H9 (cell line): ENCODE measurements around the gene SULT1C3. TPM values are rescaled to one million over a fixed set of nuclear protein-coding genes. Genes with fewer than 3 reads are reported as not detected.

ENCODE experiments used
- DNase-seq: peaks from one replicate; pipeline ENCODE4 v3.0.0-alpha.2; 2017
- H2AFZ ChIP-seq: one replicate; pipeline ENCODE4 v1.6.1; 2013; ENCODE audit warnings: mild to moderate bottlenecking, low read length, control low read depth, moderate library complexity
- H2AK5ac ChIP-seq: 2 replicates; pipeline ENCODE4 v1.6.1; 2013; ENCODE audit warnings: low read length, control low read depth, mixed read lengths; ENCODE audit not compliant: insufficient read length
- H2BK120ac ChIP-seq: one replicate; pipeline ENCODE4 v1.6.1; 2013; ENCODE audit warnings: low read depth, mild to moderate bottlenecking, low read length, control low read depth, inconsistent platforms; ENCODE audit not compliant: poor library complexity, severe bottlenecking
- H2BK12ac ChIP-seq: 2 replicates; pipeline ENCODE4 v1.6.1; 2013; ENCODE audit warnings: low read length, control low read depth, mixed read lengths, low read depth; ENCODE audit not compliant: insufficient read length
- H2BK15ac ChIP-seq: 2 replicates; pipeline ENCODE4 v1.6.1; 2013; ENCODE audit warnings: low read depth, low read length, control low read depth
- H2BK20ac ChIP-seq: one replicate; pipeline ENCODE4 v1.6.1; 2013; ENCODE audit warnings: low read depth, mild to moderate bottlenecking, low read length, control low read depth, inconsistent platforms; ENCODE audit not compliant: poor library complexity, severe bottlenecking
- H2BK5ac ChIP-seq: 2 replicates; pipeline ENCODE4 v1.6.1; 2013; ENCODE audit warnings: low read length, control low read depth, mixed read lengths; ENCODE audit not compliant: insufficient read length
- H3K14ac ChIP-seq: 2 replicates; pipeline ENCODE4 v1.6.1; 2013; ENCODE audit warnings: low read length, control low read depth; ENCODE audit not compliant: insufficient read depth
- H3K18ac ChIP-seq: 2 replicates; pipeline ENCODE4 v1.6.1; 2013; ENCODE audit warnings: low read depth, mild to moderate bottlenecking, mixed read lengths, low read length, control low read depth; ENCODE audit not compliant: insufficient read length
- H3K23ac ChIP-seq: 2 replicates; pipeline ENCODE4 v1.6.1; 2013; ENCODE audit warnings: low read length, control low read depth, mixed read lengths, low read depth; ENCODE audit not compliant: insufficient read length
- H3K23me2 ChIP-seq: 2 replicates; pipeline ENCODE4 v1.6.1; 2013; ENCODE audit warnings: low read depth, mild to moderate bottlenecking, mixed read lengths, low read length, control low read depth; ENCODE audit not compliant: insufficient read length, poor library complexity, severe bottlenecking
- H3K27ac ChIP-seq: 2 replicates; pipeline ENCODE4 v1.5.1; 2013; ENCODE audit warnings: low read length, control low read depth, mixed read lengths, low read depth; ENCODE audit not compliant: insufficient read length
- H3K27me3 ChIP-seq: 2 replicates; pipeline ENCODE4 v1.6.1; 2013; ENCODE audit warnings: low read length, control low read depth, inconsistent platforms; ENCODE audit not compliant: insufficient read depth
- H3K4ac ChIP-seq: 2 replicates; pipeline ENCODE4 v1.6.1; 2013; ENCODE audit warnings: low read depth, mild to moderate bottlenecking, control low read depth, inconsistent platforms, low read length, moderate library complexity
- H3K4me1 ChIP-seq: 2 replicates; pipeline ENCODE4 v1.6.1; 2013; ENCODE audit warnings: low read length, control low read depth, inconsistent platforms; ENCODE audit not compliant: insufficient read depth
- H3K4me2 ChIP-seq: 2 replicates; pipeline ENCODE4 v1.6.1; 2013; ENCODE audit warnings: low read length, control low read depth, mixed read lengths; ENCODE audit not compliant: insufficient read length, insufficient read depth
- H3K56ac ChIP-seq: 2 replicates; pipeline ENCODE4 v1.6.1; 2013; ENCODE audit warnings: low read depth, mild to moderate bottlenecking, mixed read lengths, low read length, control low read depth; ENCODE audit not compliant: insufficient read length
- H3K79me1 ChIP-seq: 2 replicates; pipeline ENCODE4 v1.6.1; 2013; ENCODE audit warnings: low read depth, mild to moderate bottlenecking, moderate library complexity, low read length, control low read depth, inconsistent platforms; ENCODE audit not compliant: insufficient read depth, poor library complexity, severe bottlenecking
- H3K79me2 ChIP-seq: 2 replicates; pipeline ENCODE4 v1.6.1; 2013; ENCODE audit warnings: low read length, control low read depth, inconsistent platforms; ENCODE audit not compliant: insufficient read depth
- H3K9ac ChIP-seq: 2 replicates; pipeline ENCODE4 v1.6.1; 2013; ENCODE audit warnings: low read length, control low read depth, mixed read lengths; ENCODE audit not compliant: insufficient read length; ENCODE audit errors: extremely low read depth
- H3K9me3 ChIP-seq: one replicate; pipeline ENCODE4 v1.6.1; 2013; ENCODE audit warnings: low read depth, low read length, inconsistent platforms; ENCODE audit not compliant: control insufficient read depth
- H3T11ph ChIP-seq: one replicate; pipeline ENCODE4 v1.6.1; 2013; ENCODE audit warnings: mild to moderate bottlenecking, low read length, control low read depth, inconsistent platforms
- H4K20me1 ChIP-seq: one replicate; pipeline ENCODE4 v1.6.1; 2013; ENCODE audit not compliant: control insufficient read depth, insufficient read length, insufficient read depth
- H4K5ac ChIP-seq: 2 replicates; pipeline ENCODE4 v1.6.1; 2013; ENCODE audit warnings: low read depth, mild to moderate bottlenecking, mixed read lengths, low read length, control low read depth; ENCODE audit not compliant: insufficient read length
- H4K8ac ChIP-seq: replicated peaks from 2 replicates; pipeline ENCODE4 v1.6.1; 2013; ENCODE audit warnings: low read length, control low read depth, mixed read lengths, low read depth; ENCODE audit not compliant: insufficient read length
- H4K91ac ChIP-seq: 2 replicates; pipeline ENCODE4 v1.6.1; 2013; ENCODE audit warnings: low read depth, mild to moderate bottlenecking, moderate library complexity, mixed read lengths, low read length, control low read depth; ENCODE audit not compliant: insufficient read length
- H3K27ac Mint-ChIP-seq, 3 experiments: 2 replicates in 2 of 3; 3 replicates in 1 of 3; pipeline ENCODE4 v1.8.0; 2020 to 2021; ENCODE audit warnings: mixed read lengths in 3 of 3, mild to moderate bottlenecking in 1 of 3, moderate library complexity in 1 of 3
- H3K27me3 Mint-ChIP-seq: 2 replicates; pipeline ENCODE4 v1.8.0; 2021; ENCODE audit warnings: low read depth, mild to moderate bottlenecking, moderate library complexity, mixed read lengths
- H3K36me3 Mint-ChIP-seq, 3 experiments: 2 replicates in 2 of 3; 3 replicates in 1 of 3; pipeline ENCODE4 v1.8.0; 2020 to 2021; ENCODE audit warnings: low read depth in 3 of 3, mixed read lengths in 3 of 3; ENCODE audit not compliant: insufficient read depth in 1 of 3
- H3K4me1 Mint-ChIP-seq, 2 experiments: 2 replicates each; pipeline ENCODE4 v1.8.0; 2020; ENCODE audit warnings: mixed read lengths in 2 of 2
- H3K4me3 Mint-ChIP-seq, 2 experiments: 2 replicates in 1 of 2; 3 replicates in 1 of 2; pipeline ENCODE4 v1.8.0; 2020 to 2021; ENCODE audit warnings: mild to moderate bottlenecking in 2 of 2, mixed read lengths in 2 of 2, moderate library complexity in 1 of 2
- H3K9me3 Mint-ChIP-seq, 2 experiments: 2 replicates in 1 of 2; 3 replicates in 1 of 2; pipeline ENCODE4 v1.8.0; 2020; ENCODE audit warnings: mild to moderate bottlenecking in 2 of 2, mixed read lengths in 2 of 2, moderate library complexity in 1 of 2
- CTCF ChIP-seq: fragments of 200-600 bp; sonication (generic); conservative IDR thresholded peaks from 3 replicates; pipeline ENCODE4 v1.8.0; 2021; ENCODE audit warnings: antibody characterized with exemption, mild to moderate bottlenecking
- WGBS: extraction: QIAGEN DNeasy Blood & Tissue Kit; methylation state at CpG from one replicate; pipeline ENCODE4 v1.1.7; 2013; ENCODE audit warnings: missing lambda C conversion rate, low lambda C conversion rate, mixed read lengths; ENCODE audit not compliant: insufficient read length; ENCODE audit errors: extremely low coverage; 5-methylcytosine and 5-hydroxymethylcytosine counted together
- total RNA-seq: library from RNA; stranded (reverse); gene quantifications from 2 replicates; pipeline ENCODE4 v1.2.1, GENCODE V29; 2021

Gene SULT1C3
- total RNA-seq, 1 experiment from 2014 or later = not detected

GRCh38 chr2:108236676-108237335, 3.0 kb upstream of the SULT1C3 start:
- Histone ChIP-seq H2BK5ac (no peak overlapping the region), H2AFZ (no peak overlapping the region), H3K79me2 (no peaks in the 10 kb centered on the region), H2AK5ac (no peak overlapping the region), H3K23me2 (no peaks in the 10 kb centered on the region), H3K4me2 (no peak overlapping the region), H2BK12ac (no peak overlapping the region), H3K27me3 (no peaks in the 10 kb centered on the region), H3T11ph (no peak overlapping the region), H4K20me1 (no peaks in the 10 kb centered on the region), H3K4ac (no peak overlapping the region), H4K91ac (no peak overlapping the region), H3K79me1 (no peaks in the 10 kb centered on the region), H2BK15ac (no peak overlapping the region), H3K27ac (no peak overlapping the region), H3K56ac (no peak overlapping the region), H4K5ac (no peak overlapping the region), H3K14ac (no peak overlapping the region), H3K23ac (no peak overlapping the region), H3K4me1 (no peaks in the 10 kb centered on the region), H3K9me3 (peaks cover 12% of the 10 kb centered on the region), H2BK20ac (no peak overlapping the region), H3K18ac (no peak overlapping the region), H2BK120ac (no peak overlapping the region), H3K9ac (no peak overlapping the region), H4K8ac (no peak overlapping the region)
- TF ChIP-seq CTCF = no peak
- Mint-ChIP-seq H3K27me3 (no peaks in the 10 kb centered on the region), H3K4me3 (no peak overlapping the region), H3K27ac (no peak overlapping the region), H3K9me3 (peaks cover 31 to 41% of the 10 kb centered on the region in 2 experiments), H3K36me3 (peaks cover 5 to 25% (median 13%) of the 10 kb centered on the region in 3 experiments), H3K4me1 (no peaks in the 10 kb centered on the region)
- no CpG with 5 or more reads among the region's 6 CpGs for WGBS
- no peak for DNase-seq
